AG09319 (cell line): ENCODE data around the gene RPTOR.

Experiments used
- DNase-seq: peaks from one replicate; pipeline ENCODE4 v3.0.0-alpha.2; 2010; ENCODE audit warnings: low read depth; ENCODE audit errors: extremely low read depth
- CTCF ChIP-seq: IDR thresholded peaks from 2 replicates; pipeline ENCODE4 v1.5.1; 2011; ENCODE audit warnings: low read depth, mild to moderate bottlenecking, inconsistent platforms, low read length, moderate library complexity

The RPTOR gene

GRCh38 chr17:80656590-80656989, 112.0 kb downstream of the RPTOR start:
- no peak for TF ChIP-seq CTCF
- no peak for DNase-seq

GRCh38 chr17:80657561-80657960, 112.9 kb downstream of the RPTOR start:
- DNase-seq, result no peak
- no peak for TF ChIP-seq CTCF

- DNase-seq, result no peak
- no peak for TF ChIP-seq CTCF
Observed at GRCh38 chr17:80658821-80659220, 114.2 kb downstream of the RPTOR start.

GRCh38 chr17:80659651-80660050, 115.0 kb downstream of the RPTOR start:
- TF ChIP-seq CTCF, result no peak
- DNase-seq, result no peak

GRCh38 chr17:80660527-80661198, 116.0 kb downstream of the RPTOR start:
- DNase-seq, result no peak
- TF ChIP-seq CTCF, result no peak

- DNase-seq, result no peak
- TF ChIP-seq CTCF, result no peak
Observed at GRCh38 chr17:80662557-80662956, 117.9 kb downstream of the RPTOR start.

- no peak for DNase-seq
Observed at GRCh38 chr17:80663781-80664206, 119.2 kb downstream of the RPTOR start.

More at GRCh38 chr17:80663781-80664206, 119.2 kb downstream of the RPTOR start:
- TF ChIP-seq CTCF, result no peak
